ENCODE results near the gene GABBR2.
"Not testable (repeated sequence)": the region's sequence is repeated elsewhere in the genome, so short reads cannot be mapped to it uniquely, and the experiment has no call there.

GABBR2 gene

GRCh38 chr9:98479967-98480847, 228.5 kb downstream of the GABBR2 start:
- DNase-seq (ENCODE audit: low spot score) = no peak

- DNase-seq (ENCODE audit: low spot score) = no peak
Observed at GRCh38 chr9:98479449-98479848, 229.3 kb downstream of the GABBR2 start.

- DNase-seq (ENCODE audit: low spot score) = peak; percentile 78
Observed at GRCh38 chr9:98477884-98478283, 230.9 kb downstream of the GABBR2 start.

GRCh38 chr9:98472216-98472615, 236.5 kb downstream of the GABBR2 start:
- no peak for DNase-seq (ENCODE audit: low spot score)

- DNase-seq (ENCODE audit: low spot score) = no peak
Observed at GRCh38 chr9:98471185-98471584, 237.6 kb downstream of the GABBR2 start.

- DNase-seq (ENCODE audit: low spot score) = no peak
Observed at GRCh38 chr9:98468567-98469239, 240.0 kb downstream of the GABBR2 start.

- no peak for DNase-seq (ENCODE audit: low spot score)
Observed at GRCh38 chr9:98465799-98466198, 242.9 kb downstream of the GABBR2 start.

GRCh38 chr9:98464156-98464690, 244.5 kb downstream of the GABBR2 start:
- not testable (repeated sequence) for DNase-seq (ENCODE audit: low spot score)

GRCh38 chr9:98462310-98462709, 246.4 kb downstream of the GABBR2 start:
- no peak for DNase-seq (ENCODE audit: low spot score)

- DNase-seq (ENCODE audit: low spot score) = no peak
Observed at GRCh38 chr9:98460704-98461103, 248.0 kb downstream of the GABBR2 start.

- DNase-seq (ENCODE audit: low spot score) = peak; percentile 19
Observed at GRCh38 chr9:98457726-98458370, 250.9 kb downstream of the GABBR2 start.

GRCh38 chr9:98456156-98456613, 252.6 kb downstream of the GABBR2 start:
- no peak for DNase-seq (ENCODE audit: low spot score)

- DNase-seq (ENCODE audit: low spot score) = no peak
Observed at GRCh38 chr9:98455256-98456155, 253.2 kb downstream of the GABBR2 start.

GRCh38 chr9:98453589-98454311, 255.0 kb downstream of the GABBR2 start:
- DNase-seq (ENCODE audit: low spot score) = no peak

GRCh38 chr9:98451576-98451975, 257.2 kb downstream of the GABBR2 start:
- no peak for DNase-seq (ENCODE audit: low spot score)

GRCh38 chr9:98450496-98450895, 258.2 kb downstream of the GABBR2 start:
- DNase-seq (ENCODE audit: low spot score) = no peak

GRCh38 chr9:98449871-98450270, 258.9 kb downstream of the GABBR2 start:
- no peak for DNase-seq (ENCODE audit: low spot score)

- no peak for DNase-seq (ENCODE audit: low spot score)
Observed at GRCh38 chr9:98445576-98445975, 263.2 kb downstream of the GABBR2 start.

- no peak for DNase-seq (ENCODE audit: low spot score)
Observed at GRCh38 chr9:98444601-98445000, 264.1 kb downstream of the GABBR2 start.

GRCh38 chr9:98442541-98442940, 266.2 kb downstream of the GABBR2 start:
- no peak for DNase-seq (ENCODE audit: low spot score)

GRCh38 chr9:98442114-98442513, 266.6 kb downstream of the GABBR2 start:
- DNase-seq (ENCODE audit: low spot score) = no peak

Data from Ammon's horn (tissue), 1 donor.